Measurements from ENCODE around the gene MRPL24. TPM values are rescaled to one million over a fixed set of nuclear protein-coding genes. Genes with fewer than 3 reads are reported as not detected.

The MRPL24 gene
- total RNA-seq, 4 donors from 2014 or later, result 48.6 to 90.4 (median 66.2) TPM

DNA sequence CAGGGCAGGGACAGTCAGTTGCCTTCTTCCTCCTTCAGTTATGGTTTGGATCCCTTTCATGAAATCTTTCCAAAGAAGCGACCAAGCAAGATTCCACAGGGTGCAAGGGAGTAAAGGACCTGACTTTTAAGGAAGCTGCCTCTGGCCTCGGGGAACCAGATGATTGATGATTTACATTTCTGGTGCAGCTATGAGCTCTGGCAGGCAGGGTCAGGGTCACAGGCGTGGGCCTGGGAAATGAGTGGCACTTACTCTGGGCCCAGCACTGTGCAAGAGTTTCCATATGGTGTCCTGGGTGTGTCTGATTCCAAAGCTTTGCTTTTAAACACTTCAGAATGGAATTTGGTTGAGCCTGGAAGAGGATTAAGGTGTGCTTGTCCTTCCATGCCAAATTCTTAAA, 28.3 kb downstream of the MRPL24 start:
- H3K36me3 ChIP-seq, result no peaks in the 10 kb centered on the region
- H3K27ac ChIP-seq, result no peak overlapping the region
- no peak overlapping the region for H3K4me3 ChIP-seq
- H3K27me3 ChIP-seq, result no peaks in the 10 kb centered on the region
- 40 to 44% methylated on average over 3 of the region's 3 CpGs for WGBS, 2 donors
- TF ChIP-seq, protein P1, sequence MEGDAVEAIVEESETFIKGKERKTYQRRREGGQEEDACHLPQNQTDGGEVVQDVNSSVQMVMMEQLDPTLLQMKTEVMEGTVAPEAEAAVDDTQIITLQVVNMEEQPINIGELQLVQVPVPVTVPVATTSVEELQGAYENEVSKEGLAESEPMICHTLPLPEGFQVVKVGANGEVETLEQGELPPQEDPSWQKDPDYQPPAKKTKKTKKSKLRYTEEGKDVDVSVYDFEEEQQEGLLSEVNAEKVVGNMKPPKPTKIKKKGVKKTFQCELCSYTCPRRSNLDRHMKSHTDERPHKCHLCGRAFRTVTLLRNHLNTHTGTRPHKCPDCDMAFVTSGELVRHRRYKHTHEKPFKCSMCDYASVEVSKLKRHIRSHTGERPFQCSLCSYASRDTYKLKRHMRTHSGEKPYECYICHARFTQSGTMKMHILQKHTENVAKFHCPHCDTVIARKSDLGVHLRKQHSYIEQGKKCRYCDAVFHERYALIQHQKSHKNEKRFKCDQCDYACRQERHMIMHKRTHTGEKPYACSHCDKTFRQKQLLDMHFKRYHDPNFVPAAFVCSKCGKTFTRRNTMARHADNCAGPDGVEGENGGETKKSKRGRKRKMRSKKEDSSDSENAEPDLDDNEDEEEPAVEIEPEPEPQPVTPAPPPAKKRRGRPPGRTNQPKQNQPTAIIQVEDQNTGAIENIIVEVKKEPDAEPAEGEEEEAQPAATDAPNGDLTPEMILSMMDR (IDR thresholded peaks at IDR 0.05), result no peak
- no peak for TF ChIP-seq POLR2A (IDR thresholded peaks at IDR 0.05)
- no peak for DNase-seq (ENCODE audit: low spot score in 2 of 2)
- peaks cover 0 to 50% (median 9%) of the 10 kb centered on the region in 4 donors for H3K4me1 ChIP-seq
- no peaks in the 10 kb centered on the region for H3K9me3 ChIP-seq

DNA sequence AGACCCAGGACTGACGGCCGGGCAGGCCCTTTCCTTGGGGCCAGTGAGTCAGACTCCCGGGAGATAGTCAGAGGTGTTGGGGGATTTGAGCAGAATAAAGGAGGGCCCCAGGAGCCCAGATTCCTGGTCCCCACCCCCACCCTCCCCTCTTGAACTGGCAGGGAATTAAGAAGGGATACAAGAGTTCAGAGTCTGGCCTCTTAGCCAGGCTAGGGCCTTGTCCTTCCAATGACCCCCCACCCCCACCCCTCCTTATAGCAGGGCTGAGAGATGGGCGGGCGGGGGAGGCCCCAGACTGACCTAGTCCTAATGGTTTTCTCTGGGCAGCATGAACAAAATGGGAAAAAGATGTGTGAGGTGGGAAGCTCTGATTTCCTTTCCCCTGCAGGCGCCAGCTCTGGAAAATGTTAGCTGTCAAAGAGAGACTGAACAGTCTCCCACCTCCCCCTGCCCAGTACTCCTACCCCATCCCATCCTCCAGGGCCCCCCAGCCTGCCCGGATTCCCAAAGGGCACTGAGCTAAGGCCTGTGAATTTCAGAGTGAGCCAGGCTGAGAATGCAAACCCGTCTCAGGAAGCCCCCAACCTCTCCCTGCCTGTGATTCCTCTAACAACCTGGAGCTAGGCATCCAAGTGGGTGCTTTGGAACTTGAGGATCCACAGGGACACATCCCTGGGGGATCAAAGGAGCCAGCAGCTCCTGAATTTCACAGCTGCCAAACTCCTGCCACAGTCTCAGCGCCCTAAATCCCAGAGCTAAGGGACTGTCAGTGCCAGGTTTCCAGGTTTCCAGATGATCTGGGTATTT, 29.7 kb downstream of the MRPL24 start:
- DNase-seq (ENCODE audit: low spot score in 2 of 2), result no peak
- H3K27ac ChIP-seq, result peak overlapping the region in 1 of 4 donors; percentile 86
- no peaks in the 10 kb centered on the region for H3K36me3 ChIP-seq
- H3K4me3 ChIP-seq, result no peak overlapping the region
- 50 to 52% methylated on average over 9 of the region's 9 CpGs for WGBS, 2 donors
- peaks cover 0 to 64% (median 16%) of the 10 kb centered on the region in 4 donors for H3K4me1 ChIP-seq
- H3K9me3 ChIP-seq, result no peaks in the 10 kb centered on the region
- no peak for TF ChIP-seq EP300 (IDR thresholded peaks at IDR 0.05)
- TF ChIP-seq POLR2A (IDR thresholded peaks at IDR 0.05), result no peak
- TF ChIP-seq, protein P1 (IDR thresholded peaks at IDR 0.05), result no peak
- H3K27me3 ChIP-seq, result no peaks in the 10 kb centered on the region

DNA sequence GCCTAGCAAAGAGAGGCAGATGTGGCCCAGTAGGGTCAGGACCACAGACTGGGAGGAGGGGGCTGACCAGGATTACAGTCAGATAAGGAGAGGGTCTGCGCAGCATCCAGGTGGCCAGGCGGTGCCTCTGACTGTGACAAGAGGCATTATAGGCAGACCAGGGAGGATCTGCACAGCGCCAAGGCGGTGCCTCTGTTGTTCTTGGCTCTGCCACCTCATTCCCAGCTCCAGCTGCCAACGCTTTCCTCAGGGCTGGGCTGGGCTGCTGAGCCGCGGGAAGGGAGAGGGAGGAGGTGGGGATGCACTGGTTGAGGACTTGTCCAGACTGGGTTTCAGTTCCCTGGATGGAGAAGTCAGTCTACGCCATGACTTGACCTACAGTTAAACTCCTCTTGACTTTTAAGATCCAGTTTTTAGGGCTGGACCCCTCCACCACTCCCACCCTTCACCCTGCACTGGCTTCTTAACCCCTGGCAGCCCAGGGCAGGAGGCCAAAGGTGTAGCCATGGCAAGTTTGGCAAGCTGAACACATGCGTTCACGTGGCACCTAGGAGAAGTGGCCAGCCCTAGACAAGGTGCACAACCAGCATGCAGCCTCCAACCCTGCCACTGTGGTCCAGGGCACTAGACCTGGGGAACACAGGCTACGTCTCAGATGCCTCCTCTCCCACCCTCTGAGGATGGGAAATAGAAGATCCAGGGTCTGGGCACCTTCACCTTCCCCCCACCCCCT, 31.0 kb downstream of the MRPL24 start:
- Histone ChIP-seq H3K27ac (peak overlapping the region in 2 of 4 donors; percentile 65 to 86), H3K27me3 (peaks cover 0 to 3% of the 10 kb centered on the region in 2 donors), H3K9me3 (no peaks in the 10 kb centered on the region), H3K4me1 (peaks cover 0 to 77% (median 29%) of the 10 kb centered on the region in 4 donors), H3K4me3 (no peak overlapping the region), H3K36me3 (no peaks in the 10 kb centered on the region)
- WGBS, 2 donors, result 27 to 29% methylated on average over 11 of the region's 11 CpGs
- no peak for TF ChIP-seq POLR2A (IDR thresholded peaks at IDR 0.05)
- no peak for TF ChIP-seq EP300 (IDR thresholded peaks at IDR 0.05)
- TF ChIP-seq, protein P1 (IDR thresholded peaks at IDR 0.05), result no peak
- DNase-seq (ENCODE audit: low spot score in 2 of 2), result peak; percentile 50 to 55

DNA sequence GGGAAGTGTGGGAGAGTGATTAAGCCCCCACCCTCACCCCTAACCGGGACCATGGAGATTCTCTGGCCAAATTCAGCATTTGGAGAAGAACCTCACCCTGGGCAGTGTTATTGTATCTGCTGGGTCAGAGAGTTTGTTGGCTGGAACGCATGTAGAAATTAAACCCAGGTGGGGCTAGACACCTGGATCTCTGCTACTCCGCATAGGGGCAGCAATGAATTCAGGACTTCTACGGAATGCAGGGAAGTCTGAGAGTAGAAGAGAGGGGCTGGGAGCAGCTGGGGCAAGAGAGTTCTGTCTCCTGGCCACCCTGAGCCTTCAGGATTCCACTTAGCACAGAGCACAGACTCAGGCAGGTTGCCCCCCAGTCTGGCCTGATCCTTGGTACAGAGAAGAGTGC, 31.9 kb downstream of the MRPL24 start:
- H3K4me1 ChIP-seq, result peaks cover 0 to 86% (median 36%) of the 10 kb centered on the region in 4 donors
- peak overlapping the region in 2 of 4 donors; percentile 12 to 86 for H3K27ac ChIP-seq
- H3K27me3 ChIP-seq, result peaks cover 0 to 11% of the 10 kb centered on the region in 2 donors
- H3K4me3 ChIP-seq, result no peak overlapping the region
- no peak for DNase-seq (ENCODE audit: low spot score in 2 of 2)
- H3K9me3 ChIP-seq, result no peaks in the 10 kb centered on the region
- TF ChIP-seq POLR2A (IDR thresholded peaks at IDR 0.05) (no peak), EP300 (IDR thresholded peaks at IDR 0.05) (no peak)
- TF ChIP-seq, protein P1 (IDR thresholded peaks at IDR 0.05), result no peak
- WGBS, 2 donors, result 50 to 71% methylated on average over 4 of the region's 4 CpGs
- no peaks in the 10 kb centered on the region for H3K36me3 ChIP-seq

DNA sequence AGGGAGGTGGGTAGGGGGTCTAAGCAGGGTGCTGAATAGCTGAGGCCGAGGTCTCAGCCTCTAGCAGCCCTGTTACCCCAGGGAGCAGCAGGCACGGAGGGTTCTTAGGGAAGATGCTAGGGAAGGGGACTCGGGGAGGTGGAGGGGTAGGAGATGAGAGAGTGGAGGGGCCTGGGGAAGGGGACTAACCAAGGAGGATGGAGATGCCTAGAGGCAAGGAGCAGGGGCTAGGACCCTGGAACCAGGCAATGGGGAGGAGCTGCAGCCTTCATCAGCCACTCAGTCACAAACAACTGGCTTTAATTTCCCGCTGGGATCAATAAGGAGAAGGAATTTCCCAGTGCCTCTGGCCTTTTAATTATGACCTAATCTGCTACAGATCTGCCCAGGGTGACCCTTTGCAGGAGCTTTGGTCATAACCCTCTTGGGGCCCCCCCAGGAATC, 32.6 kb downstream of the MRPL24 start:
- TF ChIP-seq POLR2A (IDR thresholded peaks at IDR 0.05), result no peak
- TF ChIP-seq EP300 (IDR thresholded peaks at IDR 0.05), result no peak
- TF ChIP-seq, protein P1 (IDR thresholded peaks at IDR 0.05), result no peak
- no peak for DNase-seq (ENCODE audit: low spot score in 2 of 2)
- Histone ChIP-seq H3K36me3 (no peaks in the 10 kb centered on the region), H3K4me1 (peaks cover 0 to 94% (median 36%) of the 10 kb centered on the region in 4 donors), H3K9me3 (no peaks in the 10 kb centered on the region), H3K27ac (peak overlapping the region in 2 of 4 donors; percentile 12 to 86), H3K4me3 (no peak overlapping the region), H3K27me3 (peaks cover 0 to 19% of the 10 kb centered on the region in 2 donors)
- 38 to 56% methylated on average over 4 of the region's 4 CpGs for WGBS, 2 donors
